ENCODE results near the gene CPNE5. TPM values are rescaled to one million over a fixed set of nuclear protein-coding genes. Genes with fewer than 3 reads are reported as not detected.

CPNE5 gene
- 0.09 and 0.37 TPM in 2 replicates for polyA plus RNA-seq (2014; cell fraction: cytosol; rRNA removed)
- polyA plus RNA-seq (2014; cell fraction: nucleus; rRNA removed), result 0.07 and 0.27 TPM in 2 replicates

DNA sequence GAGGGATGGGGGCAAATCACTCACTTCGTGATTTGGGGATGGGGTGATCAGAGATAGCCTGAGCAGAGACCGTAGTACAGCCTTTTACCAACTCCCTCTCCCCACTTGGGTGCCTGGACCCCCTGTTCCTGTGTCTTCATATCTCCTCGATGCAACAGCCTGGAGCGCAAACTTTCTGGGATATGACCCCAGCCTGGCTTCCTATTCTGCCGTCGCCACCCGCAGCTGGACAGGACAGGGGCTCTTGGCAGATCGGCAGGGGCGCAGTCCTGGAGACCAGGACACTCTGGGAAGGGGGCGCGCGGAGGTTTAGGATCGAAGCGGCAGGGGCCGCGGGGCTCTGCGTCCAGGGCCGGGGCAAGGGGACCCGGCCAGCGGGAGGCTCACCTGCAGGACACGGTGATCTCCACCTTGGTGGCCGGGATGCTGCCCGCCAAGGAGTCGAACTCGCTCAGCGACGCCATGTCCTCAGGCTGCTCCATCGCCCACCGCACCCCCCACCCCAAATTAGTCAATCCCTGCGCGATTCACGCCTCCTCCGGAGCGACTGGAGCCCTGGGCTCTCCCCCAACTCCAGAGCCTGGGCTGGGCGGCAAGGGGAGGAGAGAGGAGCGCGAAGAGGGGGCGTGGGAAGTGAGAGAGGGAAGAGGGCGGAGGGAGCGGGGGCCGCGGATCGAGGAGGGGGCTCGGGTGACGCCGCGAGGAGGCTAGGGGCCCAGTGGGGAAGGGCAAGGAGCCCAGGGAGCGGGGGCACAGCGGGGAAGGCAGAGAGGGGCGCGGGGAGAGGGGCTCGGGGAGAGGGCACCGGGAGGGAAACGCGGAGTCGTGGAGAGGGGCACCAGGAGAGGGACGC is at the start of gene CPNE5:
TSS of gene CPNE5 (minus strand) at position 549 of the 853 bp plus-strand sequence. CDS start at position 482, 67 bp downstream.
- DNase-seq (ENCODE audit: low spot score), result no peak

DNA sequence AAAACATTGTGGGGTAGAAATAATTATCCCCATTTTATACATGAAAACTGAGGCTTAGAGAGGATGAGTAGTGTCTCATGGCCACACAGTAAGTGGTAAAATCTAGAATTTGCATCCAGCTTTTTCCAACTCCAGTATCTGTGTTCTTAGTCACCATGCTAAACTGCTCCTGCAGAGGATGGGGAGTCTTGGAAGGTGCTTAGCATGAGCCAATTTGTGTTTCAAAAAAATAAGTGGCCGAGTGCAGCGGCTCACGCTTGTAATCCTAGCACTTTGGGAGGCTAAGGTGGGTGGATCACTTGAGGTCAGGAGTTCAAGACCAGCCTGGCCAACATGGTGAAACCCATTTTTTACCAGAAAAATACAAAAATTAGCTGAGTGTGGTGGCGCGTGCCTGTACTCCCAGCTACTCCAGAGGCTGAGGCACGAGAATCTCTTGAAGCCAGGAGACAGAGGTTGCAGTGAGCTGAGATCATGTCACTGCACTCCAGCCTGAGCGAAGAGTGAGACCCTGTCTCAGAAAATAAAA is 48.9 kb upstream of the CPNE5 start:
- no peak for DNase-seq (ENCODE audit: low spot score)

DNA sequence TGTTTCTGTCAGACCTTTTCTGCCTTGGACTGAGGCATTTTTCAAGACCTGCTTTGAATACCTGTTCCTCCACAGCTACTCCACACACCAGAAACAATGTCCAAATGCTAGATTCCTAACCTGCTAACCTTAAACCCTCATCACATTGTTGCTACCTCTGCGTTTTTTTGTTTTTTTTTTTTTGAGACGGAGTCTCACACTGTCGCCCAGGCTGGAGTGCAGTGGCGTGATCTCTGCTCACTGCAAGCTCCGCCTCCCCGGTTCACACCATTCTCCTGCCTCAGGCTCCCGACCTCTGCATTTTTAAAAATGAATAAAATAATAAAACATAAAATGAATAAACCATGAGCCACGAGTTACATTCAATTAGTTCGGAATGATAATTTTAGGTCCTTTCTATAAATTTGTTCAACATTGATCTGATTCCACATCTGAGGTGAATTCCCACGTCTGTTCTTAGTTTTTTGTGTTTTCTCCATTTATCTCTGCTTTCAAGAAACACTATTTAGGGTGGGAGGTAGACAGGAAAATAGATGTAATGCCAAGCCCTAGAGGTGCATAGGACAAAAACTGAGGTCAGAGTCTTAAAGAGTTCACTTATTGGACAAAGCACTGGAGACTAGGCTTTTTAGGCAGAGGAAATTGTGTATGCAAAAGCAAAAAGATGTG is 47.8 kb upstream of the CPNE5 start:
- no peak for DNase-seq (ENCODE audit: low spot score)

DNA sequence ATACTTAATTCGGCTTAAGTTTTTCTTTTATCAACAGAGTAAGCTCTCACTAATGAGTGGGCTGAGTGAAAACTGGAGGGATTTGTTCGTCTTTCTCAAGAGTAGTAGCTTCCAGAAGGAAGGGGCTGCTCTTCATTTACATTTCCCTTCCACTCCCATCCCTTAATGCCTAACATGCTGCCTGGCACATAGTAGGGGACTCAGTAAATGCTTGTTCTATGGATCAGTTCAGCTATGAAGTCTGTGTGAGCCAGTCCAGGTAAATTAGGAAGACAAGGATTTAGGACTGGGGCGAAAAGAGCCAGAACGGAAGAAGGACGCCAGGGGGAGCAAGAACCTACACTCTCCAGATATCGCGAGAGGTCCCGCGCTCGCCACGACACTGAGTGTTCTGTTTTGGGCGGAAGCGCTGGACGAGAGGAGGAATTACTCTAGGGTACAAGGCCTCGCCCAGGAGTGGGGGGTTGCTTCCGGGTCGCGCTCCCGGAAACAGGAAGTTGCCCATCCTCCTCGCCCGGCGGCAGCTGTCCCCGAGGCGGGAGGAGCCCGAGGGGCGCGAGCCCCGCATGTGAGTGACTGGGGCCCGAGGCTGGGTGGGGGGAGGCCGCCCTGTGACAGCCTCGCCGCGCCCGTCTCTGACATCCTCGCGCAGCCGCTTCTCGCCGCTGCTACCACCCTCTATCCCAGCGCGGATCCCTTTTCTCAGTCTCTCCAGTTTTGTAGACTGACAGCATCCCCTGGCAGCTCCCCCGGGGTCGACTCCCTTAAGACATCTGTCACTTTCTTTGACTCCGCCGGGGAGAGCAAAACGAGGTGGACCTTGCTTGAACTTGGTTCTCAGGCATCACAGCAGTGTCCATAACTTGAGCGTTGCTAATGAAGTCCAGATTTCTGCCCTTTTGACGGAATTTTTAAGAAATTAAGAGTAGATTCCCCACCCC is 46.5 kb upstream of the CPNE5 start, which contains the start of gene C6orf89:
TSS of gene C6orf89 (plus strand) at position 492 of the 941 bp plus-strand sequence. CDS start 13,493 bp downstream, outside the sequence.
- peak; percentile 99 for DNase-seq (ENCODE audit: low spot score)

DNA sequence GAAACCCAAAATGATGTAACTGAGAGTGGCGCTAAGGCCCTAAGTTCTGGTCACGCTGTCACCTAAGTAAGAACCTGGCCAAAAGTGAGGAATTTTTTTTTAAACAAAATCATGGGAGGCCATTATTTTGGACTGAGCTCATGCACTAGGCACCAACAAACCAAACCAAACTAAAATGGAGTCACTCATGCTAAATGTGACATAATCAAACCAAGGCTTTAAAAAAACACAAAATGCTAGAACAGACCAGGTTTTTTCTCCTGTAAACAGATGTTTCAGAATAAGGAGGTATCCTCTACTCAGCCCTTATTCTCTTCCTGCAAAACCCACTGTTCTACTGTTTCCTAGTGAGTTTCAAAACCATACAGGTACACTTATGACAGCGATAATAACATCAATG is 45.4 kb upstream of the CPNE5 start:
- DNase-seq (ENCODE audit: low spot score), result no peak

DNA sequence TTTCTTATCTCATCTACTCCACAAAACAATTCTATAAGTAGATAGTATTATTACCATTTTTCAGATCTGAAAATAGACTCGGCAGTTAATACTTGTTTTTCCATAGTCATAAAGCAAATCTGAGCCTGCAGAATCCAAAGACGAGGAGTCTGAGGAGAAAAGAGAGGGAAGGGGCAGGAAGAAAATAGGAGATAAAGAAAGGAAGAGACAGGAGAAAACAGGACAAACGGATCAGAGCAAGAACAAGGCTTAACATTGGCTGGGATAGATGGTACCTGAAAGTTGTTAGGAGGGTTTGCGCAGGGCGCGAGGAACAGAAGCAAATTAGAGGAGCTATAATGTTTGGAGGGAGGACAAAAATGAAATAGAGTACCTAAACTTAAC is 36.0 kb upstream of the CPNE5 start:
- DNase-seq (ENCODE audit: low spot score), result no peak

DNA sequence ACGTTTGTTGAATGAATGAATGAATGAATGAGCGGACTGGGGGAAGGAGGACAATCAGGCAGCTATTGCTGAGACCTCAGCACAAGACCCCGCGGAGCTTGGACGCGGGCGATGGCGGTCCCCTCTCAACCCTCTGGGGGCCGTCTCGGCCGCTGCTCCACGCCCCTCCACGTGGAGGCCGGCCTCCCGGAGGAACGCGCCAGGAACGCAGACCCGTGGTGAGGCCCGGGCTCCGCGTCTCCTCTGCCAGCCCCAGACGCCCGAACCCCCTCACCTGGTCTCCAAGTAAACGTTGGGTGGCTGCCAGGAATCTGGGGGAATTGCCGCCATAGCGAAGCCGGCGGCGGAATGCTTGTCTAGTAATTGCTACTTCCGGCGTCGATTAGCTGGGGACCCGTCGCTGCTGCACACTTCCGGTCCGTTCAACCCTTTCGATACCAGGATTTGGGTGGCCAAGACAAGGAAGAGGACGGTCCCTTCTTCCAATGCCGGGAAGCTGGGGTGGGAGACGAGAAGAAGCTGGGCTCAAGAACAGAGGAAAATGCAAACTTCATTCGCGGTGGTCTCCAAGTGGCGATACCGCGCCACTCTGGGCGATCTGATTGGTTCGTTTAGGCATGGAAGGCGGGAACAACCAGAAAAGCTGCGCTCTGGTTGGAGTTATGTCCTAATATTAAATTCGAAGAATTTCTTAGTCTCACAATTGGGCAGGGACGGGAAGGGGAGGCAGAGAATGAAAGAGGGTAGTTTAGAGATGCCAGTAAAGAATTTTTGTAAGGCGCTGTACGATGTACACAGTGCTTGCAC is 35.4 kb upstream of the CPNE5 start, which contains the start of gene PPIL1:
TSS of gene PPIL1 (minus strand) at position 361 of the 807 bp plus-strand sequence. CDS start at position 330, 31 bp downstream.
- peak; percentile 94 for DNase-seq (ENCODE audit: low spot score)

DNA sequence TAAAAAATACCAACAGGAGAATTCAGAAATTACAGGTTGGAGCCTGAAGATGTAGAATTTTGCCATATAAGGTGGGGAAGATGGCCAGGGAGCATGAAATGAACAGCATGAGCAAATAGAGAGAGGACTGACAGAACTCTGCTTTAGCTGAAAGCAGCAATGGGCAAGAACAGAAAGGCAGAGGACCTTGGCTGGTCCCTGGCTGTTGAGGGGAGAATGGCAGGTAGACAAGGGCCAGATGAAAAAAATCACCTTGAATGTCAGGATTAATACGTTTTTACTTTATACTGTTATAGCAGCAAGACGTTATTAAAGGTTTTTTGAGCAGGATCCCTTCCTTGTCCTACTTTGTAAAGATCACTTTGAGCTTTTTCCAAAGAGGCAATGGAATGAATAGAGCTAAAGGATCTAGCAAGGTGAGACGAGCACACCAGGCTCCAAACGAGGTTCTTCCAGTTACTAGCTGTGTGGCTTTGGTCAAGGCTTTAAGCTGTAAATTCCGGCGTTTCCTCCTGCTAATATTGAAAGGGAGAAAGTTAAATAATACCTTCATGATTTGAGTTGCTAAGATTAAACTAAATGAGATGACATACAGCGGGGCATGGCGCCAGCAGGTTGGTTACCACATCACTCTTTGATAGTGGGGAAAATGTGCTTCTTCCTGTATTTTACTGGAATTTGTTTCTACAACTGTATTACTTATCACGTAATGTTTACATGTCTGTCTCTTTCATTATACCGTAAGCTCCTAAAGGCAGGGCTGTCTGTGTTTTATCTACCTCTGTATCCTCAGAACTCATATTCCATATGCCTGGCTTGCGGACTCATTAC is 34.6 kb upstream of the CPNE5 start:
- no peak for DNase-seq (ENCODE audit: low spot score)

DNA sequence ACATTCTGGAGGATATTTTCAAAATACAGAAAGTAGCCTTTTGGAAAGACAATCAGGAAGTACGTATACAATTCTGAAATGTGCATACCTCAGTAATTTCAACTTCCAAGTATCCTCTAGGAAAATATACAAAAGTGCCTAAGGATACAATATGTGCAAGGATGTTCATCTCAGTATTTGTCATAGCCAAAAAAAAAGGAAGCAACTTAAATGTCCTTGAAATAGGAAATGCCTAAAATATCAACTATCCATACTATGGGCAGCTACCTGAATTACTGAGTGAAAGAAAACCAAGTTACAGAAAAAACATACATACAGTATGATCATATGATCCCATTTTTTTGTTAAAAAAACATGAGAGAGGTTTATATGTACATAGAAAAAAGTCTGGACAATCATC is 33.9 kb upstream of the CPNE5 start:
- no peak for DNase-seq (ENCODE audit: low spot score)

DNA sequence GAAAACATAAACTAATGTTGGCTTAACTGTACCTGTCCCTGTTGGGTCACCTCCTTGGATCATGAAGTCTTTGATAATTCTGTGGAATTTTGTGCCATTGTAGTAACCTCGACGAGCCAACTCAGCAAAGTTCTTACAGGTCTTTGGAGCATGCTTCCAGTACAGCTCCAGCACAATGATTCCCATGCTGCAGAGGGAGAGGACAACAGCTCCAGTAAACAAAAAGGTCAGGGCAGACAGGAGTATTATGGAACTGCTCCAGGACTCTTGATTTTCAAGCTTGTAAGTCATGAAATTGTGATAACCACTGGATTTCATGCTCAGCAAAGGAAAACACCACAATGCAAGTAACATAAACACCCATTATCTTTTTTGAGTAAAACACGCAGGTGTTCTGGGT is 32.4 kb upstream of the CPNE5 start:
- DNase-seq (ENCODE audit: low spot score), result no peak

DNA sequence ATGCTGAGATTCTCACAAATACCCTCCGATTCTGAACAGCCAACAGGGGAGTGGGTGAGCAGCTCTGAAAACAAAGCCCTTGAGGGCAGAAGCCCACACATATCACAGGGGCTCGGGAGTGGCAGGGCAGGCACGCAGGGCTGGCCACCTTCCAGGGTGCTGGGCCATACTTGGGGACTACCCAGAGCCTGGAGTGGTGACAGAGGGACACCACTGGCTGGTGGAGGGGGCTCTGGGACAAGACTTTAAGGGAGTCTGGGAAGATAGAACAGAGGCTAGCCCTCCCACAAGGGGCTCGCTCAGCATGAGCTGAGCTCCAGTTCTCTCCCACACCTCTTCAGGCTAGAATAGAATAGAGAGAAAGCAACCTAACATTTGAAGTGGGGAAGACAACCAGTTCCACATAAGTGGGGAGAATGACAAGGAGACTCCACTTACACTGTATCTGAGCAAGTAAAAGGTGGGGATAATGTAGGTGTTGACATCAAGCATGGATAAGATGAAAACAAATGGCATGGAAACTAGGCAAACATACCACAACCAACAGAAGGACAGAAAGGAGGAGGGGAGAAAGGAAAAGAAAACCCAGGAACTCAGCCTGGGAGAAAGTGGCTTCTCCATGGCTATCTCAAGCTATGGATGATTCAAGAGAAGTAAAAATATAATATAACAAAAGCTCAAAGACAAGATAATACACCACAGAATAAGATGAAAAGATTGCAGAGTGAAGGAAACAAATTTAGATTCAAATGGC is 28.4 kb upstream of the CPNE5 start:
- no peak for DNase-seq (ENCODE audit: low spot score)

DNA sequence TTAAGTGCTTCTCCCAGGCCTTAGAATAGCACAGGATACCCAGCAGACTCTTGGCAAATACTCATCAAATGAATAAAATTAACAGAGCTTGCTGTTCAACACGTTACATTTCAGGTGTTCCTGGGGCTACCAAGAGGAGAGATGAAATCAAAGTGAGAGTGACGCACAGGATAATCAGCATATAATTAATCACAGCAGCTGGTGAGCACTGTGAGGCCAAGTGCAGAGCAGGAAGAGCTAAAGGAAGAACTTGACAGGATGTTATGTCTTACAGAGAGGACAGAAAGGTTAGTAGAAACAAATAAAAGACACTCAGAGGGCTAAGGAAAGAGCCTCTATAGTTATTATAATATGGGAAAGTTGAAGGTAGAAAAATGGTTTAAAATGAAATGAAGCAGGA is 26.6 kb upstream of the CPNE5 start:
- no peak for DNase-seq (ENCODE audit: low spot score)

DNA sequence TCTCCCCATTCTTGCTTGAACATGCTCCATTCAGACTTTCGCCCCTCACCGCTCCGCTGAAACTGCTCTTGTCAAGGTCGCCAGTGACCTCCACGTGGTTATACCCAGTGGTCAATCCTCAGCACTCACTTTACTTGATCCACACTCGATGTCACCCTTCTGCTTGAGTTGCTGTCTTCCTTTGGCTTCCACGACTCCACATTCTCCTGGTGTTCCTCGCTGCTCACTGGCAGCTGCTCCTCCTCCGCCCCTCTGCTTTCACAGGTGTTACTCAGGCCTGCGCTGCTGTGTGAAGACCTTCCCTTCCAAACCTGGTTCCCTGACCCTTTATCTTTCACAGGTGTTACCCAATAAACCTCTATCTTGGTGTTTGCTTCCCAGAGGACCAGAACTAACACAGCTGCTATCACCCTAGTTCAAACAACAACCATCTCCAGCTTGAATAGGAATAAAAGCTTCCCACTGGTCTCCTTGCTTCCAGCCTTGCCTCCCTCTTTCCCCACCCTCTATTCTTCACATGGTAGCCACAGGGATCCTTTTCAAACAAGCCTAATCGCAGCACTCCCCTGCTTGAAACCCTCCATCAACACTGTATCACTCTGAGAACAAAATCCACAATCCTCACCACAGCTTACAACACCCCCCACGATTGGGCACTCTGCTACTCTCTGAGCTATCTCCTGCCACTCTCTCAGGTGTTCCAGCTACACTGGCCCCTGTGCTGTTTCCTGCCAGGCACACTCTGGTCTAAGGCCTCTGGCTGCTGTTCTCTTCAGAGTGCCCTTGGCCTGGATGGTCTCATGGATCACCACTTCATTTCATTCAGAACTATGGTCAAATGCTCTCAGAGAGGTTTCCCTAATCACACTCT is 24.7 kb upstream of the CPNE5 start:
- DNase-seq (ENCODE audit: low spot score), result no peak

DNA sequence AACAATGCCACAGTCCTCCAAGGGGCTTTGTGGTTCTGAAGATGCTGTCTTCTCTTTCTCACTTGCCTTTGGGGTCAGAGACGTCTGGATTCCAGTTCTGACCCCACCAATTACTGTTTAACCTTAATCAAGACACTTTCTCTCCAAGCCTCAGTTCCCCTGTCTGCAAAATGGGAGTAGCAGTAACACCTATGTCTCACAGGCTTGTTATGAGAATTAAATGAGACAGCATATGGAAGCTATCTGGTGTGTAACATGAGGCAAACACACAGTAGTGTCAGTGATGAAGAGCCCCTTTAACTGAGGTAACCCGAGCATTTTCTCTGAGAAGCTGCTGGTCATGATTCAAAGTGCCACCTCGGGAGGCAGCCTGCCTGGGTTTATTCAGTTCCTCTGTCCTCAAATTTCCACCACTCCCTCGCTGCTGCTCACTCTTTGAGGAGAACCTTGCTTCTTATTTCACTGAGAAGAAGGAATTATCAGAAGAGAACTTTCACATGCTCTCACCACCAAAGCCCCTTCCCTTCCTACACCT is 23.7 kb upstream of the CPNE5 start:
- no peak for DNase-seq (ENCODE audit: low spot score)

DNA sequence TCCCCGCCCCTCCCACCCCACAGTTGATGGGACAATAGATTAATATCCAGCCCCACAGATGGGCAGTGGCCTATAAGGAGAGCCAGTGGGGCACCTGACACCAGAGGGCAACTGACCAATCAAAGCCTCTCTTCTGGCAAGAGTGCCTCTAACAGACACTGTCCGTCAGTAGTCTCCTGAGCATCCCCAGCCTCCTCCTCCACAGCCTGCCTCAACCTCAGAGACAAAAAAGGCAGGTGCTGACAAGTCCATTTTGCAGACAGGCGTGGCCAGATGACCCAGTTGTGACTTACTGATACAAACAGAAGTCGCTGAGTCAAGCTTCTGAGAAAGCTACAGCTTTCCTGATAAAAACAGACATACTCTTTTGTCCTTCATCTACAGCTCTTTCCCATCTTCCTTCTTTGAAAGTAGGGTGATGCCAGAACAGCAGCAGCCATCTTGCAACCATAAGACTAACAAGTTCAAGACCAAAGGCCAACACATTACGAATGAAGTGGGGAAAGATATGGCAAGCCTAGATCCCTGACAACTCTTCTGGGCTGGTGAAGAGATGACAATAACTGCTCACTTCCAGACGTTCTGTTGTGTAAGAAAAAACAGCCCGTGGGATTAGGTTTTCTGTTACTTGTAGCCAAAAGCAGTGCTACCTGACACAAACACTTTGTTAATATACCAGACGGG is 23.1 kb upstream of the CPNE5 start:
- no peak for DNase-seq (ENCODE audit: low spot score)

DNA sequence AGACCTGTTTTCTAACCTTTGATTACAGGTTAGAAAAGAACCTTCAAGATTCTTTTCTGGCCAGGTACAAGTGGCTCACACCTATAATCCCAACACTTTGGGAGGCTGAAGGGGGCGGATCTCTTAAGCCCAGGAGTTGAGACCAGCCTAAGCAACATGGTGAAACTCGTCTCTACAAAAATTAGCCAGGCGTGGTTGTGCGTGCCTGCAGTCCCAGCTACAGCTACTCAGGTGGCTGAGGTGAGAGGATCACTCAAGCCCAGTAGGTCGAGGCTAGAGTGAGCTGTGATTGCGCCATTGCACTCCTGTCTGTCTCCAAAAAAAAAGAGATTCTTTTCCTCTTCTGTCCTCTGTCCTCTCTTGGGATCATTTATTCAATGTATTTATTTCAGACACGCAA is 20.9 kb upstream of the CPNE5 start:
- DNase-seq (ENCODE audit: low spot score), result no peak

Measured in SK-N-DZ (cell line).